WTC11 (cell line): Measurements from ENCODE around the gene C16orf95. TPM values are rescaled to one million over a fixed set of nuclear protein-coding genes. Genes with fewer than 3 reads are reported as not detected.
A peak's percentile ranks its signal among the peaks of the same experiment; 100 is the strongest.
"Not testable (repeated sequence)": the region's sequence is repeated elsewhere in the genome, so short reads cannot be mapped to it uniquely, and the experiment has no call there.

ENCODE experiments used
- ATAC-seq: fragments of 200-7000 bp; cut with Tn5 transposase; 2 replicates; pipeline ENCODE4 v1.10.0; 2021; ENCODE audit warnings: mild to moderate bottlenecking, moderate library complexity
- CTCF ChIA-PET: fragments of 300-600 bp; sonication (Branson Sonifier 250); formaldehyde crosslinking; loops from one replicate; lab custom pipeline; 2021; ENCODE audit warnings: antibody characterized with exemption; lab: Charles Lee
- POLR2A ChIA-PET: fragments of 350-600 bp; sonication (Branson Sonifier 250); formaldehyde crosslinking; loops from one replicate; lab custom pipeline; 2021; ENCODE audit warnings: antibody characterized with exemption; lab: Charles Lee
- DNase-seq: peaks from one replicate; pipeline ENCODE4 v3.0.0; 2021; ENCODE audit warnings: low spot score
- H3K27ac Mint-ChIP-seq: 2 replicates; pipeline ENCODE4 v1.8.0; 2021; ENCODE audit warnings: mixed read lengths
- H3K27me3 Mint-ChIP-seq: 2 replicates; pipeline ENCODE4 v1.8.0; 2021; ENCODE audit warnings: low read depth, mild to moderate bottlenecking, moderate library complexity, mixed read lengths
- H3K36me3 Mint-ChIP-seq: 2 replicates; pipeline ENCODE4 v1.8.0; 2021; ENCODE audit warnings: mixed read lengths
- H3K4me1 Mint-ChIP-seq: 2 replicates; pipeline ENCODE4 v1.8.0; 2022; ENCODE audit warnings: mixed read lengths
- H3K4me3 Mint-ChIP-seq: 2 replicates; pipeline ENCODE4 v1.8.0; 2021; ENCODE audit warnings: mild to moderate bottlenecking, moderate library complexity, mixed read lengths
- H3K9me3 Mint-ChIP-seq: 2 replicates; pipeline ENCODE4 v1.8.0; 2021; ENCODE audit warnings: mixed read lengths
- ATF1 ChIP-seq: sonication (generic); formaldehyde crosslinking; IDR thresholded peaks from 2 replicates; pipeline ENCODE4 v1.8.1; 2023; ENCODE audit warnings: mild to moderate bottlenecking, moderate library complexity, missing genetic modification reagents
- CREB1 ChIP-seq: sonication (generic); formaldehyde crosslinking; IDR thresholded peaks from 2 replicates; pipeline ENCODE4 v1.8.0; 2023; ENCODE audit warnings: mild to moderate bottlenecking, missing genetic modification reagents
- MXD4 ChIP-seq: fragments of 250-450 bp; sonication (Bioruptor Pico); IDR thresholded peaks from 2 replicates; pipeline ENCODE4 v1.8.0; 2021; ENCODE audit warnings: mild to moderate bottlenecking, moderate library complexity, borderline replicate concordance
- SMAD4 ChIP-seq: sonication (generic); formaldehyde crosslinking; IDR thresholded peaks from 2 replicates; pipeline ENCODE4 v1.8.0; 2022; ENCODE audit warnings: mild to moderate bottlenecking, missing genetic modification reagents
- TEAD1 ChIP-seq: sonication (generic); formaldehyde crosslinking; IDR thresholded peaks from 2 replicates; pipeline ENCODE4 v1.8.0; 2022; ENCODE audit warnings: mild to moderate bottlenecking, missing genetic modification reagents
- ZNF121 ChIP-seq: sonication (generic); formaldehyde crosslinking; IDR thresholded peaks from 2 replicates; pipeline ENCODE4 v1.8.0; 2023; ENCODE audit warnings: missing genetic modification reagents
- ZNF232 ChIP-seq: sonication (generic); formaldehyde crosslinking; IDR thresholded peaks from 2 replicates; pipeline ENCODE4 v1.8.0; 2022; ENCODE audit warnings: mild to moderate bottlenecking, missing genetic modification reagents
- ZNF263 ChIP-seq: sonication (generic); formaldehyde crosslinking; IDR thresholded peaks from 2 replicates; pipeline ENCODE4 v1.8.1; 2022; ENCODE audit warnings: low read depth, mild to moderate bottlenecking, moderate library complexity, missing genetic modification reagents
- ZNF317 ChIP-seq: sonication (generic); formaldehyde crosslinking; IDR thresholded peaks from 2 replicates; pipeline ENCODE4 v1.8.1; 2023; ENCODE audit warnings: low read depth, mild to moderate bottlenecking, moderate library complexity, missing genetic modification reagents, borderline replicate concordance
- ZNF396 ChIP-seq: fragments of 250-450 bp; sonication (Bioruptor Pico); IDR thresholded peaks from 2 replicates; pipeline ENCODE4 v1.8.0; 2021; ENCODE audit warnings: mild to moderate bottlenecking, moderate library complexity, borderline replicate concordance
- total RNA-seq: library from RNA; stranded (reverse); gene quantifications from 3 replicates; pipeline ENCODE4 v1.2.3, GENCODE V29; 2021
- TF ChIP-seq, protein P1 (sequence below): fragments of 250-450 bp; sonication (Bioruptor Pico); IDR thresholded peaks from 2 replicates; pipeline ENCODE4 v2.1.2; 2022; ENCODE audit warnings: mild to moderate bottlenecking, moderate library complexity
- TF ChIP-seq, protein P2 (sequence below): sonication (generic); formaldehyde crosslinking; IDR thresholded peaks from 2 replicates; pipeline ENCODE4 v1.8.0; 2022; ENCODE audit warnings: mild to moderate bottlenecking, missing genetic modification reagents
- TF ChIP-seq, protein P3 (sequence below): sonication (generic); formaldehyde crosslinking; IDR thresholded peaks from 2 replicates; pipeline ENCODE4 v1.8.0; 2023; ENCODE audit warnings: missing genetic modification reagents
- TF ChIP-seq, protein P4 (sequence below): sonication (generic); formaldehyde crosslinking; conservative IDR thresholded peaks from 2 replicates; pipeline ENCODE4 v1.8.1; 2022; ENCODE audit warnings: mild to moderate bottlenecking, missing genetic modification reagents
- TF ChIP-seq, protein P5 (sequence below): sonication (generic); formaldehyde crosslinking; IDR thresholded peaks from 2 replicates; pipeline ENCODE4 v1.8.0; 2022; ENCODE audit warnings: mild to moderate bottlenecking, missing genetic modification reagents
- TF ChIP-seq, protein P6 (sequence below): sonication (generic); formaldehyde crosslinking; IDR thresholded peaks from 2 replicates; pipeline ENCODE4 v1.8.0; 2022; ENCODE audit warnings: missing genetic modification reagents
- TF ChIP-seq, protein P7 (sequence below): fragments of 250-450 bp; sonication (Bioruptor Pico); IDR thresholded peaks from 2 replicates; pipeline ENCODE4 v1.9.0; 2021; ENCODE audit warnings: mild to moderate bottlenecking

The C16orf95 gene
- total RNA-seq, 1 experiment from 2014 or later, result 5.7 TPM

DNA sequence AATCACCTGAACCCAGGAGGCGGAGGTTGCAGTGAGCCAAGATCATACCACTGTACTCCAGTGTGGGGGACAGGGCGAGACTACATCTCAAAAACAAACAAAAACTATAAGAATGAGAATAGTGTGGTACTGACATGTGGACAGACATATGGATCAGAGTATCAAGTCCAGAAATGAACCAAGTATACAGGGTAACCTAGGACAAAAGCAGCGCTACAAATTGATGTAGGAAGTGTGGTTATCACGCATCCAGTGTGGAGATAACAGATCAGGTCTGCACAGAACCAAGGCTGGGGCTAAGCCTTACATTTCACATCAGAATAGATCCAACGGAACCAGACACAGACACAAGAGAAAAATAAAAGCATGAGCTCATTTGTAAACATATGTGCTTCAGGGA is 23.0 kb upstream of the C16orf95 start:
- TF ChIP-seq, protein P1, sequence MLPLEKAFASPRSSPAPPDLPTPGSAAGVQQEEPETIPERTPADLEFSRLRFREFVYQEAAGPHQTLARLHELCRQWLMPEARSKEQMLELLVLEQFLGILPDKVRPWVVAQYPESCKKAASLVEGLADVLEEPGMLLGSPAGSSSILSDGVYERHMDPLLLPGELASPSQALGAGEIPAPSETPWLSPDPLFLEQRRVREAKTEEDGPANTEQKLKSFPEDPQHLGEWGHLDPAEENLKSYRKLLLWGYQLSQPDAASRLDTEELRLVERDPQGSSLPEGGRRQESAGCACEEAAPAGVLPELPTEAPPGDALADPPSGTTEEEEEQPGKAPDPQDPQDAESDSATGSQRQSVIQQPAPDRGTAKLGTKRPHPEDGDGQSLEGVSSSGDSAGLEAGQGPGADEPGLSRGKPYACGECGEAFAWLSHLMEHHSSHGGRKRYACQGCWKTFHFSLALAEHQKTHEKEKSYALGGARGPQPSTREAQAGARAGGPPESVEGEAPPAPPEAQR (CRISPR knock-in tag), result no peak
- TF ChIP-seq, protein P2, sequence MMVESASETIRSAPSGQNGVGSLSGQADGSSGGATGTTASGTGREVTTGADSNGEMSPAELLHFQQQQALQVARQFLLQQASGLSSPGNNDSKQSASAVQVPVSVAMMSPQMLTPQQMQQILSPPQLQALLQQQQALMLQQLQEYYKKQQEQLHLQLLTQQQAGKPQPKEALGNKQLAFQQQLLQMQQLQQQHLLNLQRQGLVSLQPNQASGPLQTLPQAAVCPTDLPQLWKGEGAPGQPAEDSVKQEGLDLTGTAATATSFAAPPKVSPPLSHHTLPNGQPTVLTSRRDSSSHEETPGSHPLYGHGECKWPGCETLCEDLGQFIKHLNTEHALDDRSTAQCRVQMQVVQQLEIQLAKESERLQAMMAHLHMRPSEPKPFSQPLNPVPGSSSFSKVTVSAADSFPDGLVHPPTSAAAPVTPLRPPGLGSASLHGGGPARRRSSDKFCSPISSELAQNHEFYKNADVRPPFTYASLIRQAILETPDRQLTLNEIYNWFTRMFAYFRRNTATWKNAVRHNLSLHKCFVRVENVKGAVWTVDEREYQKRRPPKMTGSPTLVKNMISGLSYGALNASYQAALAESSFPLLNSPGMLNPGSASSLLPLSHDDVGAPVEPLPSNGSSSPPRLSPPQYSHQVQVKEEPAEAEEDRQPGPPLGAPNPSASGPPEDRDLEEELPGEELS, result no peak
- no peak for TF ChIP-seq CREB1 (CRISPR knock-in tag)
- TF ChIP-seq, all 79 proteins: peak for 0
- Mint-ChIP-seq H3K36me3 (peaks cover 16% of the 10 kb centered on the region), H3K27me3 (no peaks in the 10 kb centered on the region), H3K9me3 (no peaks in the 10 kb centered on the region), H3K4me1 (peaks cover 7% of the 10 kb centered on the region), H3K27ac (no peak overlapping the region), H3K4me3 (no peak overlapping the region)
- ATAC-seq, result no peak
- POLR2A ChIA-PET, result no interaction called here
- no peak for DNase-seq
- CTCF ChIA-PET, result no interaction called here

DNA sequence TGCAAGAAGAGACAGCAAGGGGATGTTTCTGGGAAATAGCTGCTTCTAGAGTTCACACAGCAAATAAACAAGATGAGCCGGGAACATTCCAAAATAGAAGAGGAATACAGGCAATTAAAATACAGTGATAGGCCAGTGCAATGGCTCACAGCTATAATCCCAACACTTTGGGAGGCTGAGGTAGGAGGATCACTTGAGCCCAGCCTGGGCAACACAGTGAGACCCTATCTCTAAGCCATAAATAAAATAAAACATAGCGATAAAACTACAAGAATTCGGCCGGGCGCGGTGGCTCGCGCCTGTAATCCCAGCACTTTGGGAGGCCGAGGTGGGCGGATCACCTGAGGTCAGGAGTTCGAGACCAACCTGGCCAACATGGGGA is 22.5 kb upstream of the C16orf95 start:
- DNase-seq, POLR2A ChIA-PET, H3K27ac Mint-ChIP-seq, H3K9me3 Mint-ChIP-seq, H3K4me1 Mint-ChIP-seq, ATAC-seq, H3K27me3 Mint-ChIP-seq, H3K4me3 Mint-ChIP-seq, CTCF ChIA-PET: not testable (repeated sequence)
- TF ChIP-seq ZNF121 (CRISPR knock-in tag), result peak; percentile 13; the same call in 1 of the 2 replicates
- H3K36me3 Mint-ChIP-seq, result peaks cover 16% of the 10 kb centered on the region

DNA sequence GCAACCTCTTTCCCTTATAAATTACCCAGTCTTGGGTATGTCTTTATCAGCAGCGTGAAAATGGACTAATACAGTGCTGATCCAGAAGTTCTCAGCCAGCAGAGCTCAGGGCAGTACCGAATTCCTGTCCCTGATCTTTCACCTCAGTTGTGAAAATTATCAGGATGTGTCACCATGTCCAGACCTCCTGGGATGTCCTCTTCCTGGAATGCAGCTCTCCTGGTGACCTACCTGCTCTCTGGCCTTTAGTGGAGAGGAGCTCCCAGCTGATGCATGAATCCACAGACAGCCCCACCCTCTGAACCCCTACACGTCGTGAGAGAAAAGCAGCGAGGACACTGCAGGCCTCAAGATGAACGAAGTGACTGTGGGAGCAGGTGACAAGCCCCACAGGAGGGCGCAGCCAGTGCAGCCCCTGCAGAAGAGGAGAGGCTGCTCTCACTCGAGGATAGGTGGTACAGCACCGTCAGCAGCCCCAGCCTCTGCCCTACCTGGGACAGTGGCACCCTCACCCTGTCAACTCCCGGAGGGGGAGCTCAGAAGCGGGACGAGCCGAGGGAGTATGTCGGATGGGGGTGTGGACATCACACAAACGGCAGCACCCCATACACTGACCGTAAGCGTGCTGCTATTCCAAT is 22.0 kb upstream of the C16orf95 start:
- no peak for TF ChIP-seq TEAD1 (CRISPR knock-in tag)
- no peak for TF ChIP-seq ZNF232
- no peak for TF ChIP-seq ZNF396 (CRISPR knock-in tag)
- TF ChIP-seq, protein P3, sequence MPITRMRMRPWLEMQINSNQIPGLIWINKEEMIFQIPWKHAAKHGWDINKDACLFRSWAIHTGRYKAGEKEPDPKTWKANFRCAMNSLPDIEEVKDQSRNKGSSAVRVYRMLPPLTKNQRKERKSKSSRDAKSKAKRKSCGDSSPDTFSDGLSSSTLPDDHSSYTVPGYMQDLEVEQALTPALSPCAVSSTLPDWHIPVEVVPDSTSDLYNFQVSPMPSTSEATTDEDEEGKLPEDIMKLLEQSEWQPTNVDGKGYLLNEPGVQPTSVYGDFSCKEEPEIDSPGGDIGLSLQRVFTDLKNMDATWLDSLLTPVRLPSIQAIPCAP (CRISPR knock-in tag), result no peak
- TF ChIP-seq, protein P4, sequence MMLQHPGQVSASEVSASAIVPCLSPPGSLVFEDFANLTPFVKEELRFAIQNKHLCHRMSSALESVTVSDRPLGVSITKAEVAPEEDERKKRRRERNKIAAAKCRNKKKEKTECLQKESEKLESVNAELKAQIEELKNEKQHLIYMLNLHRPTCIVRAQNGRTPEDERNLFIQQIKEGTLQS (CRISPR knock-in tag), result no peak
- TF ChIP-seq SMAD4 (CRISPR knock-in tag), result no peak
- TF ChIP-seq ZNF263 (CRISPR knock-in tag), result no peak
- no peak for TF ChIP-seq ZNF317 (CRISPR knock-in tag)
- TF ChIP-seq CREB1 (CRISPR knock-in tag), result no peak
- Mint-ChIP-seq H3K27ac (no peak overlapping the region), H3K27me3 (no peaks in the 10 kb centered on the region), H3K4me1 (peaks cover 2% of the 10 kb centered on the region; the same call in 1 of the 2 replicates), H3K9me3 (no peaks in the 10 kb centered on the region), H3K36me3 (peaks cover 17% of the 10 kb centered on the region), H3K4me3 (no peak overlapping the region)
- ChIA-PET POLR2A (no interaction called here), CTCF (no interaction called here)
- no peak for ATAC-seq
- DNase-seq, result no peak

DNA sequence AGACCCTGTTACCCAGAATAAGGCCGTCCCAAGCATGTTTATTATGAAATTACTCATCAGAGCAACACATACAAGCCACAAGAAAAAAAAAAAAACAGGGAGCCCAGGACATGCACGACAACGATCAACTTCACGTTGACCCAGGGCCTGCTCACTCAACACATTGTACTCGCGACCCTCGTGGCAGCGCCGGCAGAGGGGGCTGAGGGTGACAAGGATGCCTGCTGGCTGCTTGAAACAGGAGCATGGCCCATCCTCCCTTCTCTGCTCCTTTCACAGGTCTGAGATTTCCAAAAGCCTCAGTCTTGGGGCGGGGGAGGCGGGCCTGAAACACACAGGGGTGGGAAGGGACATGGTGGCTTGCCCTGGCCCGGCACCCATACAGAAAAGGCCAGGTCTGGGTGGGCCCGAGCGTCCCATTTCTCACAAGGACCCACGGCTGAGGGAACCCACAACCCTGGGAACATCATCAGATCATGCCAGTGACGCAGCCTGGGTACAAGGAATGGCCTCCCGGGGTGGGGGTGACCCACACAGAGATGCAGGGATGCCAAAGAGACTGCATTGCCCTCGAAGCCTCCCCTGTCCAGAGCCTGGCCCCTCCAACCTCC is 21.1 kb upstream of the C16orf95 start:
- H3K27ac Mint-ChIP-seq, result no peak overlapping the region
- no peaks in the 10 kb centered on the region for H3K27me3 Mint-ChIP-seq
- H3K4me1 Mint-ChIP-seq, result peaks cover 2% of the 10 kb centered on the region; the same call in 1 of the 2 replicates
- POLR2A ChIA-PET, result no interaction called here
- H3K36me3 Mint-ChIP-seq, result peaks cover 19% of the 10 kb centered on the region
- no peak overlapping the region for H3K4me3 Mint-ChIP-seq
- CTCF ChIA-PET, result no interaction called here
- ATAC-seq, result no peak
- no peaks in the 10 kb centered on the region for H3K9me3 Mint-ChIP-seq
- no peak for DNase-seq
- TF ChIP-seq, protein P5, sequence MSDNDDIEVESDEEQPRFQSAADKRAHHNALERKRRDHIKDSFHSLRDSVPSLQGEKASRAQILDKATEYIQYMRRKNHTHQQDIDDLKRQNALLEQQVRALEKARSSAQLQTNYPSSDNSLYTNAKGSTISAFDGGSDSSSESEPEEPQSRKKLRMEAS, result no peak
- TF ChIP-seq ATF1 (CRISPR knock-in tag) (no peak), MXD4 (CRISPR knock-in tag) (no peak)
- TF ChIP-seq, protein P6, sequence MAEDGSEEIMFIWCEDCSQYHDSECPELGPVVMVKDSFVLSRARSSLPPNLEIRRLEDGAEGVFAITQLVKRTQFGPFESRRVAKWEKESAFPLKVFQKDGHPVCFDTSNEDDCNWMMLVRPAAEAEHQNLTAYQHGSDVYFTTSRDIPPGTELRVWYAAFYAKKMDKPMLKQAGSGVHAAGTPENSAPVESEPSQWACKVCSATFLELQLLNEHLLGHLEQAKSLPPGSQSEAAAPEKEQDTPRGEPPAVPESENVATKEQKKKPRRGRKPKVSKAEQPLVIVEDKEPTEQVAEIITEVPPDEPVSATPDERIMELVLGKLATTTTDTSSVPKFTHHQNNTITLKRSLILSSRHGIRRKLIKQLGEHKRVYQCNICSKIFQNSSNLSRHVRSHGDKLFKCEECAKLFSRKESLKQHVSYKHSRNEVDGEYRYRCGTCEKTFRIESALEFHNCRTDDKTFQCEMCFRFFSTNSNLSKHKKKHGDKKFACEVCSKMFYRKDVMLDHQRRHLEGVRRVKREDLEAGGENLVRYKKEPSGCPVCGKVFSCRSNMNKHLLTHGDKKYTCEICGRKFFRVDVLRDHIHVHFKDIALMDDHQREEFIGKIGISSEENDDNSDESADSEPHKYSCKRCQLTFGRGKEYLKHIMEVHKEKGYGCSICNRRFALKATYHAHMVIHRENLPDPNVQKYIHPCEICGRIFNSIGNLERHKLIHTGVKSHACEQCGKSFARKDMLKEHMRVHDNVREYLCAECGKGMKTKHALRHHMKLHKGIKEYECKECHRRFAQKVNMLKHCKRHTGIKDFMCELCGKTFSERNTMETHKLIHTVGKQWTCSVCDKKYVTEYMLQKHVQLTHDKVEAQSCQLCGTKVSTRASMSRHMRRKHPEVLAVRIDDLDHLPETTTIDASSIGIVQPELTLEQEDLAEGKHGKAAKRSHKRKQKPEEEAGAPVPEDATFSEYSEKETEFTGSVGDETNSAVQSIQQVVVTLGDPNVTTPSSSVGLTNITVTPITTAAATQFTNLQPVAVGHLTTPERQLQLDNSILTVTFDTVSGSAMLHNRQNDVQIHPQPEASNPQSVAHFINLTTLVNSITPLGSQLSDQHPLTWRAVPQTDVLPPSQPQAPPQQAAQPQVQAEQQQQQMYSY (CRISPR knock-in tag), result no peak
- TF ChIP-seq, protein P7, sequence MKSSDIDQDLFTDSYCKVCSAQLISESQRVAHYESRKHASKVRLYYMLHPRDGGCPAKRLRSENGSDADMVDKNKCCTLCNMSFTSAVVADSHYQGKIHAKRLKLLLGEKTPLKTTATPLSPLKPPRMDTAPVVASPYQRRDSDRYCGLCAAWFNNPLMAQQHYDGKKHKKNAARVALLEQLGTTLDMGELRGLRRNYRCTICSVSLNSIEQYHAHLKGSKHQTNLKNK (CRISPR knock-in tag), result no peak
- TF ChIP-seq, protein P1 (CRISPR knock-in tag), result no peak
